ENCODE results near the gene SLC25A42.

DNA sequence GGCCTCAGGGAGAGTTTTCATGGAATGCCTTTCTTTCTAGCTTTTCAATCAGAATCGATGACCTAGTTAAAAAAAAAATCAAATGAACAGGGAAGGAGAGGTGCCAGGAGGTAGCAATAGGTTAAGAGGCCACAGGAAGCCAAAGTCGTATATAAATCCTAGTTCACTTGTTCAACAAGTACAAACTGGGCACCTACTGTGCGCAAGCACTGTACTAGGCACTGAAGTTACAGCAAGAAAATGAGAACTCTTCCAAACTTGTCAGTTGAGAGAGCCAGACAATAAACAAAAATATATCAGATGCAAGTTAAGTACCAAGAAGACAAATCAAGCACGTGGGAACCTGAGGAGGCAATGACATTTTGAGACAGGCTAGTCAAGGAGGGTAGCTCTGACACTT is 36.6 kb upstream of the SLC25A42 start:
- TF ChIP-seq YY1 (IDR thresholded peaks at IDR 0.05; ENCODE audit: insufficient read depth, insufficient read length) (no peak), ZNF274 (IDR thresholded peaks at IDR 0.05; ENCODE audit: low read depth, low read length) (no peak)

Measured in NT2/D1 (cell line).